ENCODE results near the gene DUSP1. TPM values are rescaled to one million over a fixed set of nuclear protein-coding genes. Genes with fewer than 3 reads are reported as not detected.

DUSP1 gene
- total RNA-seq, 1 donor from 2014 or later: 145 TPM

DNA sequence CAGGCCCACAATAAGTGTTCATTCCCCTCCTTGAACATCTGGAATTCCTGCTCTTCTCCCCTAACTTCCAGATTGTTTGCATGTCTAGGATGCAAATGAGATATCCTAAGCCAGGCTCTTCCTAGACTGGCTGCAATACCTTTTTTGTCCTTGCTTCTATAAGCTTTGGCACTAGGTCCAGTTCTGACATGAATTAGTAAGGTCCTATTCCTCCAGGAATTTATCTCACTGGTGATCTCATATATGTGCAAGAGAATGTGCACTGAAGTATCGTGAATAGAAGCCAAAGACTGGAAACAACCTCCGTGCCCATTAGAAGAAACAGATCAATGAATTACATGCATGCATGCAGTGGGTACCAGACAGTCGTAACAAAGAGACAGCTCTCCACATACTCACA lies 25.2 kb downstream of the DUSP1 start:
- ATAC-seq: no peak

DNA sequence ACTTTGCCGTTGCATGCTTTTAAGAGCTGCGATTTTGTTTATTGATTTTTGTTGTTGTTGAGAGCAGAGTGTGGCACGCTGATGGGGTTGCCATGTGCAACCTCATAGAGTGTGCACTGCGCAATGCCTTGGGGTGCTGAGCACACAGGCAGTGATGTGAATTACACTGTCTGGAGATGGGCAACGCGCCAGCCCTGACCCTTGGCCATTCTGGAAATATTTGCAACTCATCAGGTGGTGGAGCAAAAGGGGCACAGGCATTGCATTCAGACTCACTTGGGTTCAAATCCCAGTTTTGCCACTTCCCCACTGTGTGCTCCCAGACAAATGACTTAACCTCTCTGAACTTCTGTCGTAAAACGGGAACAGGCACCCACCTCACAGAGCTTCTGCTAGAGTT lies 25.6 kb downstream of the DUSP1 start:
- ATAC-seq (no peak), DNase-seq (ENCODE audit: low spot score) (no peak)

More for the DNA sequence above, 25.2 kb downstream of the DUSP1 start:
- no peak for DNase-seq (ENCODE audit: low spot score)

DNA sequence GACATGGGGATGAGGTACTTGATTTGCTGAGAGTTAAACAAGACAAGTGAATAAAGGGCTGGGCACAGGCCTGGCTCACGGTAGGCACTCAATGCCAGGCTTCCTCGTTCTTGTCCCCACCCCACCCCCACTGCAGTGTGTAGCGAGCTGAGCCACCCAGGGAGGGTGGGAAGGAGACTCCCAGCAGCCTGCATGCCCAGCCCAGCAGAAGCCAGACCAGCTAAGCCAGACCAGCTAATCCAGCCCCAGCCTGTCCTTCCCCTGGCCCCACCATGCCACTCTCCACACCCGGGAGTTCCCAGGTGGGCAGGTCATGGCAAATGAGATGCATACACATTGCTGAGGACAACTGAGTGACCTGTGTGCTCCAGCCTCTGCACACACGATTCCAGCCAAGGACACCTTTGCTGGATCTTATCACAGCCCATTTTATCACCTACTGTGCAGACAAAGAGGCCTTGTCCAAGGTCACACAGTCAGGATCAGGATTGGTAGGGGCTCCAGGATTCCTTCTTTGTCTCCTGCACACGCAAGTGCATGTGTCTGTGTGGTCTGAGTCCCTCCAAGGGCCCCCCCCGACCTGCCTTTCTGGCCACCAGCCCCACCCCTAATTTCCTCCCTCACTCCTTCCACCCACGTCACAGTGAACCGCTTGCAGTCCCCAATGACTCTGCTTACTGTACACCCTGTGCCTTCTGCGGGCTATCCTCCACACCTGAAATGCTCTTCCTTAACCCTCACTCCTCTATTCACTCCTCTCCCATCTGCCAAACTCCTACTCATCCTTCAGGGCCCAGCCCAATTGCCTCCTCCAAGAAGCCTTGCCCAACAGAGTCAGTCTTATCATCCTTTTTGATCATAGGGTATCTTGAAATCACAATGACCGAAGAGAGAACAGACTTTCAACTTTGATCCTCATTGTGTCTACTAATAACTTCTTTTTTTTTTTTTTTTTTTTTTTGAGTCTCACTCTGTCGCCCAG lies 26.6 kb downstream of the DUSP1 start:
- DNase-seq (ENCODE audit: low spot score): no peak

DNA sequence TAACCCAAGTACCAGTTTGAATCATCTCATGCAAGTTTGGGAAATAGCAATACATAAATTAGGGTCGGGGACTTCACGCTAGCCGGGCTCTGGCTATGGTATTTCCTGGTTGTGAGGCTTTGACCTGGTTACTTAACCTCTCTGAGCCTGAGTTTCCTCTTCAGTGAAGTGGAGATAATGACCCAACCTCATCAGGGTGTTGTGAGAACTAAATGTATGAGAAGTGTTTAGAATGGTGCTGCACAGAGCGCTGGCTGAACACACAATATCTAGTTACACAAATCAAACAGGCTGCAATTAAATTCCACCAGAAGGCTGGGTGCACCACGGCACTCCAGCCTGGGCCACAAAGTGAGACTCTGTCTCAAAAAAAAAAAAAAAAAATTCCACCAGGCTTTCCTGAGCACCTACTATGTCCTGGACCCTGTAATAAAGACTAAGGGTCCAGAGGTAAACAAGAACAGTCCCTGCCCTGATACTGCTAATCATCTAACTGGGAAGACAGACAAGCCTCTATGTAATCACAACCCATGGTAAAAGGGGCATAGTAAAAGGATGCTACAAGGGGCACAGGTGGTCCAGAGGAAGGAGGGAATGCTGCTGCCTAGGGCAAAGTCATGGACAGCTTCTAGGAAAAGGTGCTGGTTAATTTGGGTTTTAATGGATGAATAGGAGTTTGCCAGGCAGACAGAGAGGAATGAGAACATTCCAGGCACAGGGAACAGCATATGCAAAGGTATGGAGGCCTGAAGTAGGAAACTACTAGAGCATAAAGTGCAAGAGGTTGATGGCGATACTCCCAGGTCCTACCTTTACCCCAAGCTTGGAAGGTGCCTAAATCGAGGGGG lies 27.7 kb downstream of the DUSP1 start:
- DNase-seq (ENCODE audit: low spot score): no peak
- no peak for ATAC-seq

More for the DNA sequence above, 26.6 kb downstream of the DUSP1 start:
- ATAC-seq: peak; percentile 35

DNA sequence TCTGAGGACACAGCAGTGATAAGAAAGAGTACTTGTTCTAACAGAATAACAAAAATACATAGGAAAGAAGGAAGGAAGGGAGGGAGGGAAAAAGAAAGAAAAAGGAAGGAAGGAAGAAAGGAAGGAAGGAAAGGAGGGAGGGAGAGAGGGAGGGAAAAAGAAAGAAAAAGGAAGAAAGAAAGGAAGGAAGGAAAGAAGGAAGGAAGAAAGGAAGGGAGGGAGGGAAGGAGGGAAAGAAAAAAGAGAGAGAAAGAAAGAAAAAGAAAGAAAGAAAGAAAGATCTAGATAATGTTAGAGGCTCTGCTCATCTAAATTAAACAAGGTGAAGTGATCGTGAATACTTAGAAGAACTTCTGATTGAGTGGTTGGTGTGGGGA lies 29.8 kb downstream of the DUSP1 start:
- DNase-seq (ENCODE audit: low spot score) (no peak), ATAC-seq (no peak)

DNA sequence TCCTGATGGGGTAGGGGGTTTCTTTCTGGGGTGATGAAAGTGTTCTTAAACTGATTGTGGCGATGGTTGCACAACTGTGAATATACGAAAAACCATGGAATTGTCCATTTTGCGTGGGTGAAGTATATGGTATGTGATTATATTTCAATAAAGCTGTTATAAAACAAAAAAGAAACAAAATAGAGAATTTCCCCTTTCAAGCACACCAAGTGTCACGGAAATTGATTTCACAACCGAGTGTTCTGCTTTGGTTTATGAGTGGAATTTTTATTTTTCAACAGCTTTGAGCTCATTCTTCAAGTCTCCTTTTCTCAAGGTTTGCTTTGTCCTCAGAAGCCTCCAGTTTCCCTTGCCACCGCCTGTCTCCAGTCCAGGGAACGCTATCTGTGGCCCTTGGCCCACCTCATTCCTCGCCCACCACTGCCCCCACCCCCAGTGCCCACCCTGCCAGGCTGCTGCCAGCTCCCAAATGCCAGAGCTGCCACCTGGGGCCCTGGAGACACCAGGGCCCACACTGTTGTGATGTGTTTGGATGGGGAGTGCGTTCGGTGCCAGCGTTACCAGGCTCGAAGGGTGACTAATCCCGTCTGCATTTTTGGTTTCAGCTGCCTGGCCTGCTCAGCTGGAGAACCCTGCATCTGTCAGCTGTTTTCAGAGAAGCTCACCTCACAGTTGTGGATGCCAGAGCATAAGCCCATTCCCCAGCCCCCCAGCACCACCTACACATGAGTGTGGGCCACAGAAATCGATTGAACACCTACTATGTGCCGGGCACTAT lies 30.4 kb downstream of the DUSP1 start:
- DNase-seq (ENCODE audit: low spot score): no peak
- ATAC-seq: no peak

DNA sequence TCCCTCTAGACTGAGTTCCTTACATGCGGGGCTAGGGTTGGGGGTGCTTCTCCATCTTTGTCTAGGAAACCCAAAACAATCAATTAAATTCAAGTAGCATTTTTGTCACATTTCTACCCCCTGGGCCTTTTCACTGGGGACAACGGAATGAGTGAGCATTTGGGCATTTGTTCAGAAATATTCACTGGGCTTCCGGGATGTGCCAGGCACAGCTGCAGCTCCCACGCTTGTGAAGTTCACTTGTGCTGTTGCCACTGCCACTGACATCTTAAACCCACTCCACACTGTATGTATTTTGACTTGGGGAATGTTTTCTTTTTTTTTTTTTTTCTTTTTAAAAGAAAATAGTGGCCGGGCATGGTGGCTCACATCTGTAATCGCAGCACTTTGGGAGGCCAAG lies 31.6 kb downstream of the DUSP1 start:
- ATAC-seq: no peak
- DNase-seq (ENCODE audit: low spot score): no peak

DNA sequence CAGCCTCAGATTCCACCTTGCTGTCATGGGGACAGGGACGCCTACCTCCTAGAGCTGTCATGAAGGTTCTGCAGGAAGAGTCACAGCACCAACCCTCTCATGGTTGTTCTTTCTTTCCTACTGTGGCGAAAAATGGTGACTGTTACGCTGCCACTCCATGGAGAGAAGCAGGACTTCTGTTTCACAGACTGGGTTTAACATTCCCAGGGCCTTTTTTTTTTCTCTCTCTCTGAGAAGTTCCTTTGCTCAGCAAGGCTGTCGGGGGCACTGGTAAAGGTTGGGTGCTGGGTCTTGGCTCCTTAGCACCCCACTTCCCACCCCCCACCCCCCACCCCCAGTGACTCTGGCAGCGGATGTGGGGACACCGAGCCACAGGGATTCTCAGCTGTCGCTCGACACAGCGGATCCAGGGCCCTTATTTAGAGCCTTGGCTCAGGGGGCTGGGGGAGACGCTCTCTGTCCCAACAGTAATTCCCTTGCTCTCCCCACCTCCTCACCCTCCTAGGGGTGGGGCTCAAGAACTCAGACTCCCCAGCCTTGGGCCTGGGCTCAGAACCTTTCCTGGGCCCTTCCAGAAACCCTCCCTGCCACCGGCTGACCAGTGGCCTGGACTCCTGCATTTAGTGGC lies 34.4 kb downstream of the DUSP1 start:
- no peak for DNase-seq (ENCODE audit: low spot score)
- ATAC-seq: no peak

DNA sequence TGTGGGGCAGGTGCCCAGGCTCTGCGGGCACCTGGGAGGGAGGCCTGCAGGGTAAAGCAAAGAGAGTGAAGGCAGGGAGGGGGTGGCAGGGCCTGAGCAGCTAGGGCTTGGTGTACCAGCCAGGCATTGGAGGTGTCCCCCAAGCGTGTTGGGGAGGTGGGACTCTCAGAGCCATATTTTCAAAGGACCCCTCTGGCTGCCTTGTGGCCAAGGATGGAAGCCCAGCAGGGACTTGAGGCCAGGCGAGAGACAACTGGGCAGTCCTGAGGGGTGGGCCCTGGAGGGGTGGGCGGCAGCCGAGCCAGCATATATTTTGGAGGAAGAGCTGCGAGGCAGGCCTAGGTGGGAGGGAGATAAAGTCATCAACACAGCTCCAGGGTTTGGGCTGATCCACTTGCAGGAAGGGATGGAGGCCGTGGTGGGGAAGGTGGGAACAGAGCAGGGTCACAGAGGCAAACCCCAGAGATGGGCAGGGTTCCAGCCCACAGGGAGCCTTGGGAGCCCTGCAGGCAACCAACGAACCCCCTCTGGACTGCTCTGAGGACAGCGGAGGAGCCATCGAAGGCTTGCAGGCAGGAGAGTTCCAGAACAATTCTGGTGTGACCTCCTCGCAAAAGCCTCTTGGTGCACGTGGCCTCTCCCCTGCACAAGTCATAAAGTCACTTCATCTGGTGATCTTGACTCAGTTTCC lies 35.7 kb downstream of the DUSP1 start:
- ATAC-seq: no peak
- no peak for DNase-seq (ENCODE audit: low spot score)

DNA sequence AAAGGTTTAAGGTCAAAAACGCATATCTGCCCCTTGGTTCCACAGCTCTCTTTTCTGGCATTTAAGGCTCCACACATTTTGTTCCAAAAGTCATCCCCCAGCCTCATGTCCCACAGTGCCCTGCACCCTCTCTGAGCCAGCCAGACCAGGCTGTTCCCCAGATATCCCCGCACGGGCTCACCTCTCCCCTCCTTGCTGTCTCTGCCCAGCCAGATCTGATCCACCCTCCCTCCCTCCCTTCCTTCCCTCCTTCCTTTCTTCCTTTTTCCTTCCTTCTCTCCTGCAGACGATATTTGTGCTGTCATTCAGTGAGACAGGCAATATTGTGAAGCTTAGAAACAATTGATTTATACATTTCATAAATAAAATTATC lies 37.0 kb downstream of the DUSP1 start:
- ATAC-seq: no peak
- DNase-seq (ENCODE audit: low spot score): no peak

DNA sequence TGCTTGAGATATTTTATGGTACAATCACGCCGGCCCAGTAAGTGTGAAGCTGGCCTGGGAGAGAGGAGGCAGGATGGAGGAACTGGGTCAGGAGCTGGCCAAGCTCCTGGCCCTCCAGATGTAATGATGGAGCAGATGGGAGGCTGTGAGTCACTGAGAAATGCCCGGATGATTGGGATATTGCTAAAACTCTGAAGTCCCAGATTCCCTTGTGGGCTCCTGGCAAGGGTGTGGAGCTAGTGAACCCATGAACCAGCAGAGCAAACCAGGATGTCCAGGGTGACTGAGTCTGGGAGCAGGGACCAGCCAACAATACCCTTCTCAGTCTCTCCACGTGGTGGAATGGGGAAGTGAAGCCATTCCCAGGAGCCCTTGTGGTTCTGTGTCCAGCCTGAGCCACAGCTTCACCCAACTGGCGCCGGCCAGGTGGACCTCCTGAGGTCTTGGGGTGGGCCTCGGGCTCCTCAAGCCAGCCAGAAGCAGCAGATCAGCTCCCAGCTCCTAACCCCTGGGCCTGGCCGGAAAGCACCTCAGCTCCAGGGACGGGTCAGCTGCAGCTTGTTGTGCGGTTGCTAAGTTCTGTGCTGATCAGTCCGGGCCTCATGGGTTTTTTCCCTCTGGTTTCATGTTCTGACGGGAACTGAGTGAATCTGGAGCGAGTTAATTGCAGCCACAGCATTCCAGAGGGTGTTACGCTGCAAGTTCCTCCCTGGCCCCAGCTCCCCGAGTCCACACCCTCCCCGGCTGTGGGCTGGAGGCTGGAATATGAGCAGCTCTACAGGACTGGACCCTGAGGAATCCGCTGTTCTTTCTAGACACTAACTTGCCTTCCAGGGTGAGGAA lies 37.6 kb downstream of the DUSP1 start:
- DNase-seq (ENCODE audit: low spot score) (no peak), ATAC-seq (peak; percentile 46)

DNA sequence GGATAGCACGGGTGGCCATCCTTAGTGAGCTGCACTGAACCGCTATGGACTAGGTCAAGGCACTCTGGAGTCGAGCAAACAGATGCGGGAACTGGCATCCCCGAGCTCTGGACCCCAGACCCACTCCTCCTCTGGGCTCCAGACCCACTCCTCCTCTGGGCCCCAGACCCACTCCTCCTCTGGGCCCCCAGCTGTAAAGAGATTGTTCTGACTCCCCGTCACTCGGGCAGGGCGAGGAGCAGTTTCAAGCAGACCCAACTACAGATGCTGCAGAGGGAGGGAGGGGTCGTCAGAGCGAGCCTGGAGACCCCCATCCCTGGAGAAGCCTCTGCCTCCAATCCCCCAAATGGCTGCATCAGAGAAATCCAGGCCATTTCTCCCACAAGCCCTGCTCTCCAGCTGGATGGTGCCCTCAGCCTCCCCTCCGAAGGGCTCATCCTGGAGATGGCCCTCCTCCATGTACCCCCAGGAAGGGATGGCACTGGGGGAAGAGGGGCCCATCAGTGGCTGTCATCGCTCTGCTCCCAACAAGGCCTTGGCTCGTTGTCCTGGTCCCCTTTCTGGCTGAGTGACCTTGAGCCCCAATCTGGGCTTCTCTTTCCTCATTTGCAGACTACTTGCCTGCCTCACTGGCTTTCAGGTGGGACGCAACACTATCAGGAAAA lies 38.7 kb downstream of the DUSP1 start:
- ATAC-seq (no peak), DNase-seq (ENCODE audit: low spot score) (no peak)

DNA sequence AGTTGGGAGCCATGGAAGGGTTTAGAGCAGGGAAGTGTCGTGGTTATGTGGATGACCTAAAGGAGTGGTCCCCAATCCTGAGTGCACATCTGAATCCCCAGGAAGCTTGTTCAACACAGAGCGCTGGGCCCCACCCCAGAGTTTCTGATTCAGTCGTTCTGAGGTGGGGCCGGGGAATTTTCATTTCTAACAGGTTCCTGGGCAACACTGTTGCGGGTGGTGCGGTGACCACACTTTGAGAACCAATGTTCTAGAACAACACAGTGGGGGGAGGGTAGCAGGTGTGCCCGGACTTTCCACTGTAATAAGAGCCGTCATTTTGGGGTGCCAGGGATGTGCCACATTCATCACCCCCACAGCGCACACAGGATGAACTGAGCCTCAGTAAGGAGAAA lies 39.3 kb downstream of the DUSP1 start:
- ATAC-seq: no peak
- DNase-seq (ENCODE audit: low spot score): no peak

DNA sequence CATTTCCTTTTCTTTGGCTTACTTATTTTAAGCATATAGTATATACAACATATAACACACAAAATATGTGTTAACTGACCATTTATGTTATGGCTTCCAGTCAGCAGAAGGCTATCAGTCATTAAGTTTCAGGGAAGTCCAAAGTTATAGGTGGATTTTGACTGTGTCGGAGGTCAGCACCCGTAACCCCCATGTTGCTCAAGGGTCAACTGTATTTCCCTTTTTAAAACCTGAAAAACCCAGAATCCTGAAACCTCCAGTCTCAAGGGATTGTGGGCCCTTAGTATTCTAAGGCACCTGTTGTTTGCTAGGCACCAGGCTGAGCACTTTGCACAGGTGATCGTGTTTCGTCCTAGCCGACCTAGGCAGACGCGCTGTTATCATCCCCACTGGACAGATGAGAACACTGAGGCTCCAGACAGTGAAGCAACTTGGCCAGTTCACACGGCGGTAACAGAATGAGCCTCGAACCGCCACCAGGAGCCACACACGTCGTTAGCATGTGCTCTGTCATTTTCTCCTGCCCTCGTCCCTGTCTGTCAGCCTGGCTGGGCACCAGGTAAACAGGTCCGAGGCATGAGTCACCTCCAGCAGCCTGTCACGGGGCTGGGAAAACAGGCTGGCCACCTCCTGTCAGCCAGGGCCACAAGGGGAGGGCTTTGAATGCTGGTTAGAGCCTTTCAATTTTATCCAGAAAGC lies 39.9 kb downstream of the DUSP1 start:
- DNase-seq (ENCODE audit: low spot score) (peak; percentile 80), ATAC-seq (peak; percentile 74)

DNA sequence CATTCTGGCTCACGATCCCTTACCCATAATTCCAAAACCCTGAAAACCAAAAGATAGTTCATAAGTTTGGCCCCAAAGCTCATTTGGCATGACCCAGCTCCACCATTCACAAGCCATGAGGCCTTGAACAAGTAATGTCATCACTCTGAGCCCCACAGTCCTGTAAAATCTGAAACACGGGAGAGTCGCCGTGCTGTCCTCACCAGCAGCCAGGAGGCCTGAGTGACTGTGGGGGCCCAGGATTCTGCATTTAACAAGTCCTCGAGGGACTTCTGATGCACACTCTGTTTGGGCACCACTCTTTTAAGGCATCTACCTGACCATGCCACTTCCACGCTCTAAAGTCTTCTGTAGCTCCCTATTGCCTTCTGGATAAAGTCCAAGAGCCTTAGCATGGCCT lies 40.8 kb downstream of the DUSP1 start:
- ATAC-seq: no peak

DNA sequence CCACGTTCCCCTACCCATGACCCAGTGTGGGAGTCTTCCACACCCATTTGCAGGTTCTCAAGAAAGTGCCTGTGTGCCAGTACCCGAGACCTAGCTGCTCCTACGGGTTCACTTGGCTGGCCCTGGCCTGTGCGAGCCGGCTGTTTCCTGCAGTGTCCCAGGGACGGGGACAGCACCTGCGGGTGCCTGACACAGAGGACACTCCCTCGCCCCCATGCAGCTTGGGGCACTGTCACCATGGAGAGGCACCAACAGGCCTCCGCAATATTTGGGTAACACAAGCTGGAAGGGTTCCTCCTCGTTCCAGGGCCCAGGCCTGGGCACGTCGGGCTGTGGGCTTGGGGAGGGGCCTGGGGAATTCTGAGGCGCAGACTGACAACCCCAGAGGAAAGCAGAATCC lies 41.4 kb downstream of the DUSP1 start:
- no peak for DNase-seq (ENCODE audit: low spot score)
- no peak for ATAC-seq

More for the DNA sequence above, 40.8 kb downstream of the DUSP1 start:
- DNase-seq (ENCODE audit: low spot score): no peak

DNA sequence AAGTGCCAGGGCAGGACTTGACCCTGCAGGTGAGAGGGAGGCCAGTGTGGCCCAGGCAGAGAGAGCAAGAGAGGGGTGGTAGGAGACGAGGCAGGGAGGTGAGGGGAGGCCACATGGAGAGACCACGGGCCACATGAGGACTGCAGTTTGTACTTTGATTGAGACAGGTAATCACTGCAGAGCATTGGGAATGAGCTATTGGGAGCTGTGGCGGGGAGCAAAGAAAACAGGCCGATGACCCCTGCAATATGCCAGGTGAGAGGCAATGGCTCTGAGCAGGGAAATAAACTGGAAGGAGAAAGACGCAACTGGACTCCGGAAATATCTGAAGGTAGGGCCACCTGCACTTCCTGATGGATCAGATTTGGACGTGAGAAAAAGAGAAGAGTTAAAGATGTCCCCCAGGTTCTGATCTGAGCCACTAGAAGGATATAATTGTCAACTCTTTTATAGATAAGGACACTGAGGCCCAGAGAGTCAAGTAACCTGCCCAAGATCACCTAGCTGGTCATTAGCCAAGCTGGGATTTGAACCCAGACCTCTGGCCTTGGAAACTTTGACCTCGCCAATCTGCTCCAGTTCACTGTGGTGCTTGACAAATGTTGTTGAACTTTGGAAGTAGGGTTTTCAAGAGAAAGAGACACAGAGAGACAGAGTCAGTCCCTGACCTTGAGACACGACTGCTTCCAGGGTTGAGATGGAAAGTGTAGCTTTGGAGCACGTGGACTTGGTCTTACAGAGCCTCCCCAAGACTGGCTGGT lies 42.3 kb downstream of the DUSP1 start:
- ATAC-seq: peak; percentile 20
- DNase-seq (ENCODE audit: low spot score): no peak
